GM19455 (cell line): ENCODE results near the gene RNF130.
A peak's percentile ranks its signal among the peaks of the same experiment; 100 is the strongest.
"Not testable (repeated sequence)": the region's sequence is repeated elsewhere in the genome, so short reads cannot be mapped to it uniquely, and the experiment has no call there.

Source experiments
- ATAC-seq: cut with Tn5 transposase; IDR thresholded peaks from one replicate; pipeline ENCODE4 v1.9.1; 2021; ENCODE audit not compliant: unreplicated experiment

RNF130 gene

GRCh38 chr5:179980767-179981166 lies 90.8 kb downstream of the RNF130 start:
- no peak for ATAC-seq

GRCh38 chr5:179978792-179979191 lies 92.8 kb downstream of the RNF130 start:
- no peak for ATAC-seq

- no peak for ATAC-seq
These were observed 95.8 kb downstream of the RNF130 start for GRCh38 chr5:179975713-179976134.

- ATAC-seq: peak; percentile 65
These were observed 96.4 kb downstream of the RNF130 start for GRCh38 chr5:179974946-179975712.

DNA sequence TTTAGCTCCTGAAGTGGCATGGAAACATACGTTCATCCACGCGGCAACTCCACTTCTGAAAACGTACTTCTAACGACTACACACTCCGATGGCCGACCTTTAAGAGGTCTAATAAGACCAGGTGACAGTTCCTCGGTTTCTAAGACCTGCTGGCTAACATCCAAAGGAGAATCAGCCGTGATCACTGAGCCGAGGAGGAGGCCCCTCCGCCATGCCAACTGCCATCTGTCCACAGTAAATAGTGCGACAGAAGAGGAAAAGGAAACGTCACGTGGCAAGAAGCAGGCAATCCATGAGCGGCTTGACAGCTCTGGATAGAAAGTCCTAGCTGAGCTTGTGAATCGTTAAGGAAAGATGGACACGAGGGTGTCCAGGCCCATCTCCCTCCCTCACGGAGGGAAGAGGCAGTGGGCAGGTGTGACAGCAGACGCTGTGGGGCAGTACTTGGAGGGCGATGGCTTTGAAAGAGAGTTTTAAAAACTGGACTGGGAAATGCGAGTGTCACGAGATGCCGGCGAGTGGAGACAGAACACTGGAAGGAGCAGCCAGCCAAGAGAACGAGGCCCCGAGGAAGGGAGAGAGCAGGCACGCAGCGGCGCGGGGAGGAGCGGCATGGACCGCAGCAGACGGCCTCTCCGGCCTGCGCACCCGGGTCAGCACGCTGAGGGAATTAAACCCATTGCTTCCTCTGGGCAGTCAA lies 97.2 kb downstream of the RNF130 start:
- ATAC-seq: no peak

DNA sequence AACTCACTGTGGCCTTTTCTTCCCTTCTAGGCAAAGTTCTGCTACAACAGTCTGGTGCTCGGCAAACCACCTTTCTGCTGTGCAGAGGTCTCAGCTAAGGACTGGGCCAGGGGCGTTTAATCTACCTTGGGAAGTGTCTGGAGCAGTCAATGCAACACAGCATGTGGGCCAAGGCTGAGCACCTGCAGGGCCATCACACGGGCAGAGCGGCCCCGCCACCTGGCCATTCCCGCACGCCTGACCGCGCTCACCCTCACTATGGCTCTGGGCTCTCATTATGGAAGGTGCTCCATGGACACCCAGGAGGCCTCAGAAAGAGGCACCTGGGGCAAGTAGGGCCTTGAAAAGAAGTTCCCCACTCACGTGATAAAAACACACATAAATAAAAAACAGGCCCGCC lies 98.2 kb downstream of the RNF130 start:
- ATAC-seq: no peak

DNA sequence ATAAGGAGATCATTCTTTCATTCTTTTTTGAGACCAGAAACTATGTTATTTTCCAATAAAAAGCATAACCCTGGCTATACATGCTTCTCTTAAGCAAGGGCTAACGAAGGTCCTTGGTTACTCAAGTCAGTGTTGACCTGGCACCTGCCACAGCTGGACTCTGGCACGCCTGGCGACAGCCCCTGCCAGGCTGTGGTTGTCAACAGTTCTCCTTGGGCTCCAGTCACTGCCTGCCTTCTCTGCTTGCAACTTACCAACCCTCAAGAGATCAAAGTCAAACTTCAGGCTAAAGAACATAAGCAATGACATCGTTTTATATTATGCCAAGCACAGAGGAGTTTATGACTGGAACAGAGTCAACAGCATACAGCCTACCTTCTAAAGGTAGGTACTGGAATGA lies 102.4 kb downstream of the RNF130 start:
- no peak for ATAC-seq

DNA sequence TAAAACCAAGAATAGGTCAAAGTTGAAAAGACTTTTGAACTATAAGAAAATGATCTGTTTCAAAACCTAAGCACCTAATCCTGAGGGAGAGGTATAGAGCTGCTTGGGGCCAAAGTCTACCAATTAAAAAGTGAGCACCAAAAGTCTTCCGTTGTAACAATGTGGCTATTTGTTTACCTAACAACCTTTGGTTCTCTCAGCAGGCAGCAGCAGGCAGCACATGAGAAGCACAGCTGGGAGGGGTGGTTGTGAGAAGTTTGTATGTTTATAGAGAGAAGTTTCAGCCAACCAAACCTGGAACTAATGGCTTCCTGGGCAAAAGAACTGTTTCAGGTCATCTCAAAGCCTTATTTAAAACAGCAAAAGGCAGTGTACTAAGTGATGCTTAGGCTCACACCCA lies 104.1 kb downstream of the RNF130 start:
- ATAC-seq: no peak

DNA sequence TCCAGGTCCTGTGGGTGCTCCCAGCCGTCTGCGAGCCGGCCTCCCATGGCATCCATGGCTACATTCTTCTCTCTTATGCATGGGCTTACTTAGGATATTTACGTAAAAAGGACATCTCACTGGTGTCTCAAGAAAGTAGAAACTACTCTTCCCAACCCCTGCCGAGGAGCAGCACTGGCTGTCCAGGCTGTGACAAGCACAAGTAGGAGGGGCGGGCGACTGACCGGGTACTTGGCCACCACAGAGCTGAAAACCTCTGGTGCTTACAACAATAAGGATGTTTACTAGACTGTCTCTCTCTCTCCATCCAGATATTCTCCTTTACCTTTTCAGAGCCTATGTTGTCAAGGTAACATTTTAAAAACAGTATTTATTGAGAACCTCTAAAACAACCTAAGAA lies 107.5 kb downstream of the RNF130 start:
- ATAC-seq: no peak

DNA sequence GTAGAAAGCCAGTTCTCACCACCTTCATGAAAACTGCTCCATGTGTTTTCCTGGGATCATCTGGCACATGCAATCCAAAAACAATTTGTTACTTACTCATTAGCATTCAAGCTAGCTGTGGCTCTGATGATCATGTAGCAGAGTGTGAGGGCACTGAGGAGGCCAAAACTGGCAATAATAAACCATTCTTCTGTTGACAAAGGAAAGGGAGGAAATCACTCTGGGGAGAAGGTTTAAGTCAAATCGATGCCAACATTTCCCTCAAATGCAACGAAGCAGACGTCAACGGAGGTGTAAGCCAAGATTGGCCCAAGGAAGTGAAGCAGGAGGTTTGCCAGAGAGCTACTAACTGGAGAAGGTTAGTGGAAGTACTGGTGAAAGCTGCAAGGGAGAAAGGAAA lies 108.2 kb downstream of the RNF130 start:
- ATAC-seq: no peak

DNA sequence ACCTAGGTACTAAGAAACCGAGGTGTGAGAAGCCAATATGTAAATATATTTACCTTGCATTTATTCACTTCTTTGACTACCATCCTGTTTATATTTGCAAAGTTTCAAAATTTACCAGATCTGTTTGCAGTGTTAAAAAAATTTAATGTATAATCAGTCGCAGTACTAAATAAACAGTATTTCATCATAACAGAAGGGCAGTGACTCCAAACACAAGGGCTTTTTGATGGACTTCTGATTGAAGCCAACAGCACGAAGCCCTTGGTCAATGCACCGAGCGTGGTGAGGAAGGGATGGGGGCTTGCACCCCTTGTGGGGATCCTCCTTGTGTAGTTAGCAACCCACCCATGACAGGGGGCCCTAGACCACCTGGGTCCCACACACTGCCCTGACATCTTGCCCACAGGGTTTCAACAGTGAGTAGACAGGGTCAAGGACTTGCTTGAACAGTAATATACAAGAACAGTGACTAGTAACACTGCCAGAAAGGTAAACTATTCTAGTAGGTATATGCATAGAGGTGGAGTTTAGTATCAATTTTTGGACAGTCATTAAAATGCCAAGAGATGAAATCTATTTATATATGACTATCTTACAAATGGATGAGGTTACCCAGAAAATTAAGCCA lies 111.2 kb downstream of the RNF130 start:
- no peak for ATAC-seq

- ATAC-seq: no peak
These were observed 111.9 kb downstream of the RNF130 start for GRCh38 chr5:179959641-179960040.

- ATAC-seq: not testable (repeated sequence)
These were observed 112.4 kb downstream of the RNF130 start for GRCh38 chr5:179959118-179959517.

- no peak for ATAC-seq
These were observed 115.9 kb downstream of the RNF130 start for GRCh38 chr5:179955630-179956029.

DNA sequence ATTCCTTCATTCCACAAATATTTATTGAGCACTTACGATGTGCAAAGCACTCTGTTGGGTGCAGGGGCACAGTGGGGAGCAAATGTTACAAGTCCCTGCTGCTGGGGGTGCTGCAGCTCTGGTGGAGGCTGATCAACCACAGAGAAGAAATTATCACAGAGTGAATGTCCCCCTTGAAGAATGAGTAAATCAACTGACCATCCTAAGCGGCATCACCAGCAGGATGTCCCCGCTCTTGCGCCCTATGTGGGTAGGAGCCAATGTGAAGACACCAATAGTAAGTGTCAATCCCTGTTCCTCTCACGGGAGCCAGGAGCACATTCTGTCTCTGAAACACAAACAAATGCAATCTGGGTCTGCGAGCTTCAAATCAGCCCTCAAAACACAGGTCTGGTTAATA lies 116.5 kb downstream of the RNF130 start:
- ATAC-seq: no peak

GRCh38 chr5:179954434-179954833 lies 117.1 kb downstream of the RNF130 start:
- no peak for ATAC-seq

GRCh38 chr5:179953987-179954386 lies 117.6 kb downstream of the RNF130 start:
- no peak for ATAC-seq

DNA sequence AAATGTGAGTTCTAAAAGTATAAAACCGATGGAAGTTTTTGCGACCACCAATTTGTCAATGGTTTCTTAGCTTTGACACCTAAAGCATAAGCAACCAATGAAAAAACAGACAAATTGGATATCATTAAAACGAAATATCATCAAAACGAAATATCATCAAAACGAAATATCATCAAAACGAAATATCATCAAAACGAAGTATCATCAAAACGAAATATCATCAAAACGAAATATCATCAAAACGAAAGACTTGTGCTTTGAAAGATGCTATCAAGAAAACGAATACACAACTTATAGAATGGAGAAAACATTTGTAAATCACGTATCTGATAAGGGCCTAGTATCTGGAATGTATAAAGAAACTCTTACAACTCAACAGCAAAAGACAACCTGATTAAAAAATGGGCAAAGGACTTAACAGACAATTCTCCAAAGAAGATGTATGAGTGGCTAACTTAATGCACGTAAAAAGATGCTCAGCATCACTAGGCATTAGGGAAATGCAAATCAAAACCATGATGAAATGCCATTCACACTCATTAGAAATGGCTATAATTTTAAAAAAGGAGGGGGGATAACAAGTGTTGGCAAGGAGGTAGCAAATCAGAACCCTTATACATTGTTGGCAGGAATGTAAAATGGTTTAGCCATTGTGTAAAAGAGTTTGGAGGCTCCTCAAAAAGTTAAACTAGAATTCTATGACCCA lies 134.4 kb downstream of the RNF130 start:
- ATAC-seq: no peak

GRCh38 chr5:179930788-179931473 lies 140.6 kb downstream of the RNF130 start:
- no peak for ATAC-seq

GRCh38 chr5:179927824-179928223 lies 143.7 kb downstream of the RNF130 start:
- ATAC-seq: no peak

DNA sequence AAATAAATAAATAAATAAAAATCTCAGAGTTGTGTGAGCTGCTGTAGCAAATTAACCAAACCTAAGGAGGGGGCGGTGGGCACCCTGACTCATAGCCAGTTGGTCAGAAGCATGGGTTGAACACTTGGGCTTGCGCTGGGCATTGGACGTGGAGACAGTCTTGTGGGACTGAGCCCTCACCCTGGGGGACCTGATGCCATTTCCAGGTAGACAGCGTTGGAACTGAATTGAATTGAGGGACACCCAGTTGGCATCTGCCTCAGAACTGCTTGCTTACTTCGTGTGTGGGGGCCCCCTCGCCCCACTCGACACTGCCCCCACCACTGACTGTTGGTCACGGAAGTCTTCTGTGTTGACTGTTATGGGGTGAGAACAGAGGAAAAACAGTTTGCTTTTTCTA lies 144.9 kb downstream of the RNF130 start:
- ATAC-seq: no peak
